ENCODE measurements around the gene PLEKHB1.
"Not testable (repeated sequence)": the region's sequence is repeated elsewhere in the genome, so short reads cannot be mapped to it uniquely, and the experiment has no call there.

The PLEKHB1 gene

GRCh38 chr11:73676552-73676951 lies 30.2 kb downstream of the PLEKHB1 start:
- not testable (repeated sequence) for DNase-seq (ENCODE audit: low spot score)

- no peak for DNase-seq (ENCODE audit: low spot score)
These were observed 34.3 kb downstream of the PLEKHB1 start for GRCh38 chr11:73680687-73681086.

GRCh38 chr11:73693899-73694525 lies 47.6 kb downstream of the PLEKHB1 start:
- DNase-seq (ENCODE audit: low spot score) = no peak

GRCh38 chr11:73705053-73705452 lies 58.7 kb downstream of the PLEKHB1 start:
- DNase-seq (ENCODE audit: low spot score) = no peak

- DNase-seq (ENCODE audit: low spot score) = no peak
These were observed 64.6 kb downstream of the PLEKHB1 start for GRCh38 chr11:73710964-73711363.

Measured in COLO829 (cell line).